H1 (cell line): ENCODE data around the gene KANSL1L. TPM values are rescaled to one million over a fixed set of nuclear protein-coding genes. Genes with fewer than 3 reads are reported as not detected.

Experiments used
- CHD7 ChIP-seq: fragments of 300-600 bp; sonication (generic); IDR thresholded peaks from 2 replicates; pipeline ENCODE4 v1.7.1; 2012; ENCODE audit warnings: low read length, moderate library complexity, mild to moderate bottlenecking, inconsistent platforms; ENCODE audit not compliant: insufficient replicate concordance
- HDAC2 ChIP-seq, 2 experiments: fragments of 300-600 bp in 1 of 2; sonication (generic) in 1 of 2; IDR thresholded peaks; 2 replicates each; pipeline ENCODE4 v1.6.1; 2011 to 2012; ENCODE audit warnings: low read depth in 2 of 2, low read length in 2 of 2, mild to moderate bottlenecking in 2 of 2, moderate library complexity in 2 of 2, borderline replicate concordance in 1 of 2, inconsistent platforms in 1 of 2
- KDM5A ChIP-seq: fragments of 200-600 bp; IDR thresholded peaks from 2 replicates; pipeline ENCODE4 v1.7.1; 2012; ENCODE audit warnings: mild to moderate bottlenecking, low read length, inconsistent platforms, mixed read lengths
- MAFK ChIP-seq: IDR thresholded peaks from 2 replicates; pipeline ENCODE4 v1.6.1; 2012; ENCODE audit warnings: low read depth, mild to moderate bottlenecking, improper control_type of control experiment, low read length
- NRF1 ChIP-seq: IDR thresholded peaks from 2 replicates; pipeline ENCODE4 v1.6.1; 2011; ENCODE audit warnings: mild to moderate bottlenecking, low read depth, low read length, improper control_type of control experiment
- RFX5 ChIP-seq: IDR thresholded peaks from 2 replicates; pipeline ENCODE4 v1.6.1; 2011; ENCODE audit warnings: low read depth, low read length, improper control_type of control experiment, borderline replicate concordance
- RXRA ChIP-seq: IDR thresholded peaks from 2 replicates; pipeline ENCODE4 v1.6.1; 2011; ENCODE audit warnings: low read depth, mild to moderate bottlenecking, low read length, moderate library complexity; ENCODE audit not compliant: insufficient read depth
- SP4 ChIP-seq: IDR thresholded peaks from 2 replicates; pipeline ENCODE4 v1.6.1; 2012; ENCODE audit warnings: low read length, inconsistent platforms
- SRF ChIP-seq: IDR thresholded peaks from 2 replicates; pipeline ENCODE4 v1.6.1; 2011; ENCODE audit warnings: mild to moderate bottlenecking, low read depth, low read length, moderate library complexity
- SUZ12 ChIP-seq: fragments of 200-600 bp; sonication (generic); IDR thresholded peaks from 2 replicates; pipeline ENCODE4 v1.6.1; 2012; ENCODE audit warnings: mild to moderate bottlenecking, inconsistent platforms, low read length, moderate library complexity, mixed read lengths
- polyA plus RNA-seq, 7 experiments: library from polyadenylated mRNA; depleted of rRNA in 3 of 7; stranded (reverse) in 5 of 7; unstranded in 2 of 7; fragments of >200 nt in 5 of 7; fragments of 200-250 nt in 2 of 7; gene quantifications; 1 replicate in 5 of 7; 2 replicates in 1 of 7; 4 replicates in 1 of 7; pipeline versions ENCODE4 v1.2.1 to v1.2.3, GENCODE V29; 2011 to 2013; ENCODE audit warnings: missing spikeins in 2 of 7, mixed read lengths in 2 of 7
- total RNA-seq: library from RNA; stranded (reverse); fragmentation: NEBNext Ultra II Directional; extraction: Animal tissue kit (Norgen Biotek cat#: 25700); gene quantifications from 2 replicates; pipeline ENCODE4 v1.2.1, GENCODE V29; 2021

KANSL1L gene
- total and polyA plus RNA-seq, 2 of the 8 experiments (the other 6 are each of a cell fraction or from before 2014, with no cell fraction given): 5.4 to 17.2 TPM

DNA sequence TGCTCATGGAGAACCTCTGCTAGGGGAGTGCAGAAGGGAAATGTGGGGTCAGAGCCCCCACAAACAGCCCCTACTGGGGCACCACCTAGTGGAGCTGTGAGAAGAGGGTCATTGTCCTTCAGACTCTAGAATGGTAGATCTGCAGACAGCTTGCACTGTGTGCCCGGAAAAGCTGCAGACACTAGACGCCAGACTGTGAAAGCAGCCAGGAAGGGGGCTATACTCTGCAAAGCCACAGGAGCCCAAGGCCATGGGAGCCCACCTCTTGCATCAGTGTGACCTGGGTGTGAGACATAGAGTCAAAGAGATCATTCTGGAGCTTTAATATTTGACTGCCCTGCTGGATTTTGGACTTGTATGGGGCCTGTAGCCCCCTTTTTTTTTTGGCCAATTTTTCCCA lies 107.9 kb downstream of the KANSL1L start (continued):
- no peak for TF ChIP-seq CHD7
- TF ChIP-seq RXRA: no peak
- no peak for TF ChIP-seq NRF1
- no peak for TF ChIP-seq SRF
- no peak for TF ChIP-seq SUZ12
- TF ChIP-seq MAFK: no peak
- no peak for TF ChIP-seq KDM5A
- TF ChIP-seq RFX5: no peak
- no peak for TF ChIP-seq HDAC2 (IDR thresholded peaks at IDR 0.05; ENCODE audit: borderline replicate concordance in 1 of 2, low read depth in 2 of 2, low read length in 2 of 2)
- no peak for TF ChIP-seq SP4
